ENCODE results near the gene LHFPL3. TPM values are rescaled to one million over a fixed set of nuclear protein-coding genes. Genes with fewer than 3 reads are reported as not detected.

The LHFPL3 gene
- total and polyA plus RNA-seq, 2 donors (not counting 1 experiment from before 2014, with no cell fraction given) = not detected

DNA sequence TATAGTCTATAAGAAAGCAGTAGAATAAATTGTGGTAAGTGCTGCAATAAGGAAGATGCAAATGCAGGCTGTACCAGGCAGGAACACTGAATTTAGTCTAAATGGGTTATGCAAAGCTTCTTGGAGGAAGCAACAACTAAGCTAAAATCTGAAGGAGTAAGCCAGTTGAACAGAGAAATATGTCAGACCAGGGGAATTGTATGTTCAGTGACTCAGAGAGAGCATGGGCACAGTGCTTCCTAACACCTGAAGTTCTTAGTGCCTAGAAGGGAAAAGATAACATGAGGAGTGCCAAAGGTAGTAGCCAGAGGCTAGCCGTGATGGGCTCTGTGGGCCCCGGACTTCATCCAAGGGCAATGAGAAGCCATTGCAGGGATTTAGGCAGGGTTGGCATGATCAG lies 481.5 kb downstream of the LHFPL3 start:
- Histone ChIP-seq H4K20me1 (ENCODE audit: control insufficient read depth, extremely low read depth, insufficient read depth, low read length) (no peaks in the 10 kb centered on the region), H3K9ac (ENCODE audit: insufficient read depth, low read length) (no peak overlapping the region), H3K4me2 (ENCODE audit: extremely low read depth, insufficient read depth, low read length) (no peak overlapping the region), H3K4me3 (replicated peaks in 1 of 4; ENCODE audit: control extremely low read depth in 1 of 4, insufficient read depth in 1 of 4, low read depth in 3 of 4, low read length in 4 of 4) (no peak overlapping the region), H3K36me3 (ENCODE audit: control insufficient read depth, insufficient read depth, low read length) (no peaks in the 10 kb centered on the region), H3K9me3 (ENCODE audit: control insufficient read depth, insufficient read depth, low read depth, low read length) (no peaks in the 10 kb centered on the region), H2AFZ (ENCODE audit: low read length) (no peak overlapping the region), H3K27ac (ENCODE audit: insufficient read depth, low read length) (no peak overlapping the region), H3K27me3 (ENCODE audit: control insufficient read depth, insufficient read depth, low read length) (no peaks in the 10 kb centered on the region), H3K4me1 (ENCODE audit: control insufficient read depth, extremely low read depth, insufficient read depth, low read length) (no peaks in the 10 kb centered on the region), H3K79me2 (ENCODE audit: control insufficient read depth, insufficient read depth, low read length) (no peaks in the 10 kb centered on the region)
- TF ChIP-seq, protein P1, sequence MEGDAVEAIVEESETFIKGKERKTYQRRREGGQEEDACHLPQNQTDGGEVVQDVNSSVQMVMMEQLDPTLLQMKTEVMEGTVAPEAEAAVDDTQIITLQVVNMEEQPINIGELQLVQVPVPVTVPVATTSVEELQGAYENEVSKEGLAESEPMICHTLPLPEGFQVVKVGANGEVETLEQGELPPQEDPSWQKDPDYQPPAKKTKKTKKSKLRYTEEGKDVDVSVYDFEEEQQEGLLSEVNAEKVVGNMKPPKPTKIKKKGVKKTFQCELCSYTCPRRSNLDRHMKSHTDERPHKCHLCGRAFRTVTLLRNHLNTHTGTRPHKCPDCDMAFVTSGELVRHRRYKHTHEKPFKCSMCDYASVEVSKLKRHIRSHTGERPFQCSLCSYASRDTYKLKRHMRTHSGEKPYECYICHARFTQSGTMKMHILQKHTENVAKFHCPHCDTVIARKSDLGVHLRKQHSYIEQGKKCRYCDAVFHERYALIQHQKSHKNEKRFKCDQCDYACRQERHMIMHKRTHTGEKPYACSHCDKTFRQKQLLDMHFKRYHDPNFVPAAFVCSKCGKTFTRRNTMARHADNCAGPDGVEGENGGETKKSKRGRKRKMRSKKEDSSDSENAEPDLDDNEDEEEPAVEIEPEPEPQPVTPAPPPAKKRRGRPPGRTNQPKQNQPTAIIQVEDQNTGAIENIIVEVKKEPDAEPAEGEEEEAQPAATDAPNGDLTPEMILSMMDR (conservative IDR thresholded peaks at IDR 0.05 in 1 of 2, IDR thresholded peaks at IDR 0.05 in 1 of 2; ENCODE audit: low read depth in 1 of 2, low read length in 2 of 2) = no peak
- no peak for TF ChIP-seq EZH2 (IDR thresholded peaks at IDR 0.05; ENCODE audit: low read length, missing control alignments)
- no peak for DNase-seq (ENCODE audit: low read depth in 2 of 2)

DNA sequence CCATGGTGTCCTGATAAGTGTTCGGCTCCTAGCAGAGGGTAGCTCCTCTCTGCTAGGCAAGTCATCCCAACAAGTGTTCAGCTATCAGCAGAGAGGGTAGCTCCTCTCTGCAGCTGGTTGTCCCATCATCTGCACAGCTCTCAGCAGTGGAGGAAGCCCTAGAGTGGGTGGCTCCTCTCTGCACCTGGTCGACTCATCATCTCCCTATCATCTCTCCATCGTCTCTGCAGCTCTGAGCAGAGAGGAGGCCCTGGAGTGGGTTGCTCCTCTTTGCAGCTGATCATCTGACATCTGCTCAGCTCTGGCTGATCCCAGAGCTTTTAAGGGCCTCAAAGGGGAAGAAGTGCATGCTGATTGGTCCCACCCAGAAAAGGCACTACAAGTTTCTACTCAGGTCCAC lies 485.7 kb downstream of the LHFPL3 start:
- Histone ChIP-seq H3K4me2 (ENCODE audit: extremely low read depth, insufficient read depth, low read length) (no peak overlapping the region), H3K79me2 (ENCODE audit: control insufficient read depth, insufficient read depth, low read length) (no peaks in the 10 kb centered on the region), H3K4me3 (replicated peaks in 1 of 4; ENCODE audit: control extremely low read depth in 1 of 4, insufficient read depth in 1 of 4, low read depth in 3 of 4, low read length in 4 of 4) (no peak overlapping the region), H3K9ac (ENCODE audit: insufficient read depth, low read length) (no peak overlapping the region), H3K4me1 (ENCODE audit: control insufficient read depth, extremely low read depth, insufficient read depth, low read length) (no peaks in the 10 kb centered on the region), H3K36me3 (ENCODE audit: control insufficient read depth, insufficient read depth, low read length) (no peaks in the 10 kb centered on the region), H3K9me3 (ENCODE audit: control insufficient read depth, insufficient read depth, low read depth, low read length) (no peaks in the 10 kb centered on the region), H3K27me3 (ENCODE audit: control insufficient read depth, insufficient read depth, low read length) (no peaks in the 10 kb centered on the region), H3K27ac (ENCODE audit: insufficient read depth, low read length) (no peak overlapping the region), H2AFZ (ENCODE audit: low read length) (no peak overlapping the region), H4K20me1 (ENCODE audit: control insufficient read depth, extremely low read depth, insufficient read depth, low read length) (no peaks in the 10 kb centered on the region)
- DNase-seq (ENCODE audit: low read depth in 2 of 2) = no peak
- TF ChIP-seq, protein P1 (conservative IDR thresholded peaks at IDR 0.05 in 1 of 2, IDR thresholded peaks at IDR 0.05 in 1 of 2; ENCODE audit: low read depth in 1 of 2, low read length in 2 of 2) = no peak
- no peak for TF ChIP-seq EZH2 (IDR thresholded peaks at IDR 0.05; ENCODE audit: low read length, missing control alignments)

DNA sequence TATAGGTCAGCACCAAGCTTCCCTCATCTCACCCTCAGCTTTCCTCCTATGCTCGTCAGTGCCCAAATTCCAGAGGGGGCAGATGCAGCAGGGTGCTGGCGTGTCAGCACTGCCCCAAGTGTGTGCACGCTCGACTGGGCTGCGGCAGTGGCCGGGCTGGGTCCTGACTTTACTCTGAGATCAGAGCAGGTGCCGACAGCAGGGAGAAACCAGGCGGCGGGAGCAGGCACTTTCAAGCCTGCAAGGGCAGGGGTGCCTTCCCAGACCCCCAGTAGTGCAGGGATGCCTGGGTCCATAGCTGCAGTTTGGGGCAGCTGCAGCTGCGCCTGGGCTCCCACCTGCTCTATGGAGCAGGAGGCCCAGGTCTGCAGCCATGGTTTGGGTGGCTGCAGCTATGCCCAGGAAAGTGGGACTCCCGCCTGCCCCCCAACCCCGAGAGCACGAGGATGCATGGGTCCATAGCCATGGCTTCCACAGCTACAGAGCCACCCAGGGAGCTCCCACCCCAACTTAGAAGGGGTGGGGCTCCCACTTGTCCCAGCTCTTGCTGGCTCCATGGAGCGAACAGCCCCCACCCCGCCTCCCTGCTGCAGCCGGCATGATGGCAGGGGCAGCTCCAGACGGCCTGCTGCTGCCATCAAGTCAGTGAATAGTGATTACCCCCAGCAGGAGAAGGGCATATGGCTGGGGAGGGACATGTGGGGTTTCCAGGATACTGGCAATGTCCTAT lies 486.4 kb downstream of the LHFPL3 start:
- H3K4me2 ChIP-seq (ENCODE audit: extremely low read depth, insufficient read depth, low read length) = no peak overlapping the region
- DNase-seq (ENCODE audit: low read depth in 2 of 2) = no peak
- TF ChIP-seq, protein P1 (conservative IDR thresholded peaks at IDR 0.05 in 1 of 2, IDR thresholded peaks at IDR 0.05 in 1 of 2; ENCODE audit: low read depth in 1 of 2, low read length in 2 of 2) = no peak
- TF ChIP-seq EZH2 (IDR thresholded peaks at IDR 0.05; ENCODE audit: low read length, missing control alignments) = no peak
- H3K9ac ChIP-seq (ENCODE audit: insufficient read depth, low read length) = no peak overlapping the region
- no peaks in the 10 kb centered on the region for H4K20me1 ChIP-seq (ENCODE audit: control insufficient read depth, extremely low read depth, insufficient read depth, low read length)
- no peak overlapping the region for H3K27ac ChIP-seq (ENCODE audit: insufficient read depth, low read length)
- H2AFZ ChIP-seq (ENCODE audit: low read length) = no peak overlapping the region
- H3K4me1 ChIP-seq (ENCODE audit: control insufficient read depth, extremely low read depth, insufficient read depth, low read length) = no peaks in the 10 kb centered on the region
- no peaks in the 10 kb centered on the region for H3K79me2 ChIP-seq (ENCODE audit: control insufficient read depth, insufficient read depth, low read length)
- no peak overlapping the region for H3K4me3 ChIP-seq (replicated peaks in 1 of 4; ENCODE audit: control extremely low read depth in 1 of 4, insufficient read depth in 1 of 4, low read depth in 3 of 4, low read length in 4 of 4)
- no peaks in the 10 kb centered on the region for H3K9me3 ChIP-seq (ENCODE audit: control insufficient read depth, insufficient read depth, low read depth, low read length)
- no peaks in the 10 kb centered on the region for H3K36me3 ChIP-seq (ENCODE audit: control insufficient read depth, insufficient read depth, low read length)
- no peaks in the 10 kb centered on the region for H3K27me3 ChIP-seq (ENCODE audit: control insufficient read depth, insufficient read depth, low read length)

All from fibroblast of lung (primary cell).